HEK293T (cell line): ENCODE data around the gene GNB2.

Source experiments
- BHLHE40 ChIP-seq: fragments of 450-650 bp; IDR thresholded peaks from 2 replicates; pipeline ENCODE4 v1.6.1; 2016; ENCODE audit warnings: mild to moderate bottlenecking, moderate library complexity, borderline replicate concordance
- FOXA1 ChIP-seq: fragments of 450-650 bp; IDR thresholded peaks from 2 replicates; pipeline ENCODE4 v1.6.1; 2016; ENCODE audit warnings: mild to moderate bottlenecking
- FOXM1 ChIP-seq: fragments of 450-650 bp; IDR thresholded peaks from 2 replicates; pipeline ENCODE4 v1.6.1; 2017; ENCODE audit warnings: mild to moderate bottlenecking, borderline replicate concordance
- NFRKB ChIP-seq: fragments of 450-650 bp; IDR thresholded peaks from 2 replicates; pipeline ENCODE4 v1.6.1; 2016; ENCODE audit warnings: mild to moderate bottlenecking, moderate library complexity
- PKNOX1 ChIP-seq: fragments of 450-650 bp; IDR thresholded peaks from 2 replicates; pipeline ENCODE4 v1.6.1; 2016
- SP1 ChIP-seq: fragments of 450-650 bp; IDR thresholded peaks from 2 replicates; pipeline ENCODE4 v1.6.1; 2017

- TF ChIP-seq BHLHE40 (no peak), SP1 (no peak), PKNOX1 (no peak), NFRKB (no peak), FOXM1 (no peak), FOXA1 (no peak)
Measured at GRCh38 chr7:100671353-100672327, 1.9 kb upstream of the GNB2 start.
